HG02610 (cell line): ENCODE results near the gene GALNT13.

Experiments used
- ATAC-seq: cut with Tn5 transposase; IDR thresholded peaks from one replicate; pipeline ENCODE4 v1.9.1; 2021; ENCODE audit warnings: mild to moderate bottlenecking, moderate library complexity; ENCODE audit not compliant: unreplicated experiment

GALNT13 gene

DNA sequence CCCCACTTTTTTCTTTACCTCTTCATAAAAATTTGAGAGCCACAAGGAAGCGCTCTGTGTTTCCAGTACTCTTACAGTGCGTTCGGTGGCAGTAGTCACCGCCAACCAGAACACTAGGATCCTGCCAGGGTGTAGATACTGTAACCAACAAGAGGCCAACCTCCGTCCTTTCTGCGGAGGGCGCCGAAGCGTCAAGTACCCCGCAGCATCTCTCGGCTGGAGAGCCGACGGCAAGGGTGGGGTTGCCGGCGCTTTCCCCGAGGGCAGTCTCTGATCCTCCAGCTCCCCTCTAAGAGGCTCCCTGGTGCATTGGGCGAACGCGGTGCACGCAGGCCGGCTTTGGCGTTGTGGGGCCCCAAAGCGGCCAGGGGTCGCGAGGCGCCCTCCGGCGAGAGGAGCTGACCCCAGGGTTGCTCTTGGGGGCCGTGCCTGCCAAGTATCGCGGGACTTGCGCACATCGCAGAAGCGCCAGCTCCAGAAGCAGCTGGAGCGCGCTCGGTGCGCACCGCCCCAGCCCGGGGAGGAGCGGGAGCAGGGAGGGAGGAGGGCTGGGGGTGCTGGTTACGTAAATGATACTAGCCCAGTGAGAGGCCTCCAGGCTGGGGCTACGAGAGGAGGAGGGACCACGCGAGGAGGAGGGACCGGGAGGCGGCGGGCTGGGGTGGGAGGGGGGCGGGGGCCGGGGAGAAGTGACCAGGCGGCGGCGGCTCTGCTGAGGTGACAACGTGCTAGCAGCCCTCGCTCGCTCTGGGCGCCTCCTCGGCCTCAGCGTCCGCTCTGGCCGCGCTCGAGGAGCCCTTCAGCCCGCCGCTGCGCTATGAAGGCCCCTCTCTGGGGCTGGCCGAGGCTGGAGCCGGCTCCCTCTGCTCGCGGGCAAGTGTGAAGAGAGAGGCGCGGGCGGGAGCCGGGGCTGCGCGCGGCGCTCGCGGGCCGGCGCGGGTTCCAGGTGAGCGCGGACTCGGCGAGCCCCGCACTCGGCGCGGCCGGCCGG is at the start of gene GALNT13:
TSS of gene GALNT13 (plus strand) at position 692 of the 991 bp plus-strand sequence.
- no peak for ATAC-seq

DNA sequence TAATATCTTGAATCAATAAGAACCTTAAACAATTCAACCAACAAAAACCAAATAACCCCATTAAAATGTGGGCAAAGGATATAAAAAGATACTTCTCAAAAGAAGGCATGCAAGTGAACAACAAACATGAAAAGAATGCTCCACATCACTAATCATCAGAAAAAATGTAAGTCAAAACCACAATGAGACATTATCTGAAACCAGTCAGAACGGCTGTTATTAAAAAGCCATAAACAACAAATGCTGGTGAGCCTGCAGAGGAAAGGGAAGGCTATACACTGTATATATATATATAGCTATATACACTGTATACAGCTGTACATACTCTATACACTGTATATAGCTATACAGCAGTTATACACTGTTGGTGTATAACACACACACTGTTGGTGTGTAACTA is 47.8 kb upstream of the GALNT13 start:
- ATAC-seq = no peak

DNA sequence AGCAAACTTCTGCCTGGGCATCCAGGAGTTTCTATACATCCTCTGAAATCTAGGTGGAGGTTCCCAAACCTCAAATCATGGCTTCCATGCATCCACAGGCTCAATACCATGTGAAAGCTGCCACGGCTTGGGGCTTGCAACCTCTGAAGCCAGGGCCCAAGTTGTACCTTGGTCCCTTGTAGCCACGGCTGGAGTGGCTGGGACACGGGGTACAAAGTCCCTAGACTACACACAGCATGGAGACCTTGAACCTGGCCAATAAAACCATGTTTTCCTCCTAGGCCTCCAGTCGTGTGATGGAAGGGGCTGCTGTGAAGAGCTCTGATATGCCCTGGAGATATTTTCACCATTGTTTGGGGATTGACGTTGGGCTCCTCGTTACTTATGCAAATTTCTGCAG is 43.4 kb upstream of the GALNT13 start:
- ATAC-seq = no peak

DNA sequence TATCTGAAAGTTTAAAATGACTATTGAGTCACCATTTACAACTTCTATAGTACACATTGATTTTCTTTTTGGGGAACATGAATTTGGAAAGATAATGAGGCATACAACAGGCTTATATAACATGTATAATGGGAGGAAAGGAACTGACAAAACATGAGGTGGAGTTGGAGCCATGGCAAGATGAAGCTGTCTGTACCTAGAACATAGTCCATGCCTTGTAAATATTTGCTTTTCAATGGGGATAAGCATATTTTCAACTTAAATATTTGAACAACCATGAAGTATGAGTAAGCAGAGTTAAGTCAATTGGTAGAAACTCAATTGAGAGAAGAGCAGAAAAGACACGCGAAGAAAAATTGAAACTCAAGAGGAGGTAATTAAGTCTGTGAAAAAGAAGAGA is 37.1 kb upstream of the GALNT13 start:
- no peak for ATAC-seq

DNA sequence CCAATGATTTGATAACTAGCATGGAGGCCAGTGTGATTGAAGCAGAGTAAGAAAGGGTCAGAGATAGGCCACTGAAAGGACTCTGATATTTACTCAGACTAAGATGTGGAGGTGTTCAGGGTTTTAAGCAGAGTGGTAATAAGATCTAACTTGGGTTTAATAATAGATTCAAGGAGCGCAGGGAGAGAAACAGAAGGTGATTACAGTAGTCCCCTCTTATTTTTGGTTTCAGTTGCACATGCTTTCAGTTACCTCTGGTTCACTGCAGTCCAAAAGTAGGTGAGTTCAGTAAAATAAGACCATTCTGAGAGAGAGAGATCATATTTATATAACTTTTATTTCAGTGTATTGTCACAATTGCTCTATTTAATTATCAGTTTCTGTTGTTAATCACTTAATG is 13.5 kb upstream of the GALNT13 start:
- ATAC-seq = no peak

DNA sequence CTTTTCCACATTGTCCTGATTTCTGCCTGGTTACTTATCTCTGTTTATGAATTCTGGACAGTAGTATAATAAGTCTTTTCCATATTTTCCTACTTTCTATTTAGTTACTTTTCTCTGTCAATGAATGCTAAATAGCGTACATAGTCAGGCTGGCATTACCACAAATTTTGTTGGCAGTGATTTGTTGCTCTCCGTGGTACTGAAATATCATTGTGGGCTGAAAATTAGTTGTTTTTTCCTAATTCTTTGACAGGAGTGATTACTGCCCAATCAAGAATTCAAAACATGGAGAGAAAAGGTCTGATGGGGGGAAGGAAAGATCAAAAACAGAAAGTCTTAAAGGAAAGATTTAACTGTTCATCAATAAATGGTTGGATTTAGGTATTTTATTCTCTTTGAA is 7.7 kb upstream of the GALNT13 start:
- no peak for ATAC-seq

DNA sequence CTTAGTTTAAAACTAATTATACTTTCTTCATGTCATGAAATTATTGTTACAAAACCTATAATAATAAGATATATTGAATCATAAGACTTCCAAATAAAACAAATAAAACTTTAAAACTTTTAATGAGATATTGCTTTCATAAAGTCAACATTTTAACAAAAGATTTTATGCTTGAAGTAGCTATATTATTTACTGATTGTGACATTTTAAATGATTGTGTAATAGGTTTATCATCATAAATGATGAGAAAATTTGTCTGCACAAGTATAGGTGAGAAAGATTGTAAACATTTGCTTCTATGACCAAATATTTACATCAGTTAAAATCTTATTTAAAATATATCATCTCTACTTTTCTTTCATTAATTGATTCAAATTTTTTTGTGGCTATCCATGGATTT is 5.1 kb upstream of the GALNT13 start:
- no peak for ATAC-seq

DNA sequence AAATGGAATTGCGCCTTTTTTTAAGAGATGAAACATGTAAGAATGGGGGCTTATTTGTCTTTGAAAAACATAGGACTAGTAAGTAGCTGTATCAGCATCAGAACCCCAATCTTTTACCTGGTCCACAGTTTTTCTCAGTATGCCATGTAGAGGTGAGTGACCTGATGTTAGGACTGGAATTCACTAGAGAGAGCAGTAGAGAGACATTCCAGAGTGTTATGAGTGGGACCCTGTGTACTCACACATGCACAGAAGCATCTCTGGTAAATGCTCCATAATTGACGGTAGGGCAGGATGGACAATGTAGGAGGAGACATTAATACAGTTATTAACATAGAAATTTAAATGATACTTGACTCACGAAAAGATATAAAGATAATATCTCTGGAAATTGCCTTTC is 1.4 kb upstream of the GALNT13 start:
- no peak for ATAC-seq

DNA sequence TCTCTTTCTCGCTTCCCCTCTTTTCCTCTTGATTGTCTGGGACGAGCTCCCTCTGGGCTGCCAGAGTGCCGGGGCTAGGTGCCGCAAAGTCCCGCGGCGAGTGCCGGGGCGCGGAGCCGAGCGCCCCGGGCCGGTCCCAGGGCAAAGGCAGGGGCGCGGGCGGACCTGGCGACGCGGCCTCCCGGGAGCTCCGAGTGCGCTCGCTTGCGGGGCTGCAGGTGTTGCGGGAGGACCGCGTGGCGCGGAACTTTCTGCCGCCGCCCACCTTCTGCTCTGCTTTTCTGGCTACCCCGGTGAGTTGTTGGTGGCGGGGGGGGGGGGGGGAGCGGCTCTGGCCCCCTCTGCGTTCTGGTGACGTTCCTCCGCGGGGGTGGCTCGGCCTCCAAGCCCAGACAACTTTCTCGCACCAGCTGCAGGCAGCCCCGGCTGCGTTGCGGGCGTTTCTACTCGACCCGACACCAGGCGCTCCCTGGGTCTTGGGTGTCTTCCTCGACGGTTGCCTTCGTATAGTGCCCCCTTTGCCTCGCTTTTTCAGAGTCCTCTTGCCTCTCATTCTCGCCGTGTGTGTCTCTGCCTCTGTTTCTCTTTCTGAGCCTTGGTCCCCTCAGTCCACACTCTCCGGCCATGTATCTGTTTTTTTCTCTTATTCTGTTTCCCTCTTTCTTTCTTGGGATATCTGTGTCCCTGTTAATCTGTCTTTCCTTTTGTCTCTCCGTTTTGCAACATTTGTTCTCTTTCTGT is 759 bp downstream of the GALNT13 start:
- no peak for ATAC-seq

DNA sequence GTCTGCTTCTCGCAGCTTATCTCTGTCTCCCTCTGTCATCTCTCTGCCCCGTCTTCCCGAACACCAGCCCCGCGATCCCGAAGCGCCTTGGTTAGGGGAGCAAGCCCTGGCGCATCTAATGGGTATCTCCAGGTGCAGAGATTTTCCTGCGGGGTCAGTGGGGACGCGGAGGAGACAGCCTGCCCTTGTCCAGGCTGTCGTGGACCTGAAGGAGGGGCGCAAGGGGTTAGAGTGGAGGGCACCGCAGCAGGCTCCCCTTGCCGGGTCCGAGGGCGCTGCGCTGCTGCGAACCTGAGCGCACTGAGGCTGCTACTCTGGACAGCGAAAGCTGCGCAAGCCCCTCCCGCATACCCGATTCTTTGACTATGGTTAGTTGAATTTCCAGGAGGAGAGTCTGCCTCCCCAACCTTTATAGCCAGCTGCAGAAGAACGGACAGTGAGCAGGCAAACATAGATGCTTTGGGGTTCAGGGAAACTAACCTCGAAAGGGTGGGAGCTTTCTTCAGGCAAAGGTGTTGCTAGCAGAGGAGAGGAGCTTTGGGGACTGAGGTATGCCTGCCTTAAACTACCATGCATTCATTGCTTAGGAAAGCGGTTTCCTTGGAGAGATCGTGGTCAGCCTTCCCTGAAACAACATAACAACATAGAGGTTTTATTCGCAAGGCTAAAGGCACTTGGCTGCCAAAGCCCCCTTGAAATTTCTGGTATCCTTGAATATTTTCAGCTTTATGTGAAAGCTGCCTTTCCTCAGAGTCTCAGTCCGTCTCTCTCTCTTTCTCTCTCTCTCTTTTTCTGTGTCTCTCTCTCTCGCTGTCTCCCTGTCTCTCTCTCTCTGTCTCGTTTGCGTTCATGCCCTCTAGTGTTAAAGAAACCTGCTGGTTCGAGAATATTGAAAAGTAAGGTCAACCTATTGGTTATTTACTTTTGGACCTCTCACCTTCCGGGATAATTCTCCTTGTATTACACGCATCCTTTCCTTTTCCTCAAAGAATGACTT is 1.6 kb downstream of the GALNT13 start:
- no peak for ATAC-seq

DNA sequence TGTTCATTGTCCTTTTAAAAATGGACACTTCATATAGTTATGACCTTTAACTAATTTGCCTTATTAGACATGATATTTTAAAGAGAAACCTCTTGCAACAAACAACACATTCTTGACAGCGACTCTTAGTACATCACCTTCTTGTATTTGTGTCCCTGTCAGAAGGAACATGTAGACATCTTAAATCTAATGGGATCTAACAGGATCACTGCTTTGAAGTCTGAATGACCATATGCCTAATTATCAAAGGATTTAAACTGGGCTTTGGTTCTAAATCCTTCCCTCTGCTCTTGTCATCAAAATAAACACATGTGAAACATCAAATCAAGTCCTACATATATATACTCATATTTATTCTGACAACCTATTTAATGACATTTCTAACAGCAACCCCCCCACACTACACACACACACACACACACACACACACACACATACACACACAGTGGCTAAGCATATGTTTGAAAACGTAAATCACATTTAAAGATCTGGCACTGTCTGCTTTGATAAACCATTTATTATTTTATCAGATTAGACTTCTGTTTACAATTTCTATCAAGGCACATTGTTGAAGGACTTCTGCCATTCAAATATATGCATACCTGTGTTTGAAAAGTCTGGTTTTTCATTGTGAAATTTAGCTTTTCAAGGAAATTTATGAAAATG is 4.2 kb downstream of the GALNT13 start:
- ATAC-seq = no peak

DNA sequence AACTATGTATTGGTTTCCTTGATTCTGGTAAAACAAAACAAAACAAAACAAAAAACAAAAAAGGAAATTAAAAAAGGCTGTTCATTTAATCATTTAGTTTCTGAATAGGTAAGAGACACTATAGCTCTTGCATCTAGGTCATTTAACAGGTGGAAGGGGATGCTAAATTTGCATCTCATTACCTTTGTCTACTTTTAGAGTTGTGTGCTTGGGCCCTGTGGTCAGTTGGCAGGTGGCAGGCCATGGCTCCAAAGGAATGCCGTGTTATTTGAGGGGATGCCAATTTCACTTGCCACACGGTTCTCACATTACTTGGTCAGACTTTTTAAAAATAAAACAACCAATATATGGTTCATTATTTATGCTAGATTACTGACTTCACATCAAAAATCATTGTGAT is 9.2 kb downstream of the GALNT13 start:
- ATAC-seq = no peak

DNA sequence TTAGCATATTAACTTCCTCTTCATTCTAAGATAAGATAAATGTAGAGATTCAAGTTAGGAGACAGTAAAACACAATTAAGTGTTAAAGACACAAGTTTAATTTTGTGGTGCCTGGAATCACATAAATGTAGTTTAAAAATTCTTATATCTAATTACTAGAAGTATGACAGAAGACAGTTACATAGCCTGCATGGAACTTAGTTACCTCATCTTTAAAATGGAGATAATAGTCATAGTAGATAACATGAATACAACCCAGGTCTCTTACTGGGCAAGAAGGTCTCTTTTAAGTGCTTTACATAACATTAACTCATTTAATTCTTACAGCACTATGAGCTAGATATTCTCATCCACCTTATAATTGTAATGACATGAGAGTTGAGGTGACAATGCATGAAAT is 15.1 kb downstream of the GALNT13 start:
- ATAC-seq = no peak

DNA sequence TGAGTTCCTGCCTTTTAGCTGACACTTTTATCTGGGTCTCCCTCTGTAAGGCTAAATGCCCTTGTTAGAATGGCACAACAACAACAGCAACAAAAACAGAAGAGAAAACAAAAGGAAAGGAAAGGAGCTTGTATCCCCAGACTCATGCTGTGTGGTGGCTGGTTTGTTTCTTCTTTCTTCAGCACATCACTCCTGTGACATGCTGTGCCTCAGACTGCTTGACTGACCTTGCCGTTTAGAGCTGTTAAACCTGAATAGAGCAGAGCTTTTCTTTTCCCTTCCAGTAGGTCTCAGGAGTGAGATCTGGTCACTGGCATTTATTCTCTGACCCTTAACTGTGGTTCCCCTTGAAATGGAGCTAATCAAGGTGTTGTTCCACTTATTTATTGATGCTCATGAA is 18.9 kb downstream of the GALNT13 start:
- ATAC-seq = no peak

DNA sequence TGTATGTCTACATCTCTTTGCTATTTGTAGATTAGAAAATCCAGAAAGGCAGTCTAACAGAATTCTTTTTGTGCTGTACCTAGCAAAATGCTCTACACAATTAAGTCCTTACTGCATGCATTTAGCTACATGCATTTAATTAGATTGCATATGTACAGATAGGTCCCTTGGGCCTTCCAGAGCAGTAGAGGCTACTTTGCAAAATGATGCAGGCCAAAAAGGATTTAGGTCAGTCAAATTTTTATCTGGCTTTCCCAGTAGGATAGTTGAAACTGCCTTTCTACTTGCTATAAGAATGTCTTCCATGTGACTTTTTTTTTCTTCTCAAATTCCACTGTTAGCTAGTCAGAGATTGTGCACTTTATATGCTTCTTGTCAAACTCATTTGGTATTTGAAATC is 19.3 kb downstream of the GALNT13 start:
- ATAC-seq = no peak

DNA sequence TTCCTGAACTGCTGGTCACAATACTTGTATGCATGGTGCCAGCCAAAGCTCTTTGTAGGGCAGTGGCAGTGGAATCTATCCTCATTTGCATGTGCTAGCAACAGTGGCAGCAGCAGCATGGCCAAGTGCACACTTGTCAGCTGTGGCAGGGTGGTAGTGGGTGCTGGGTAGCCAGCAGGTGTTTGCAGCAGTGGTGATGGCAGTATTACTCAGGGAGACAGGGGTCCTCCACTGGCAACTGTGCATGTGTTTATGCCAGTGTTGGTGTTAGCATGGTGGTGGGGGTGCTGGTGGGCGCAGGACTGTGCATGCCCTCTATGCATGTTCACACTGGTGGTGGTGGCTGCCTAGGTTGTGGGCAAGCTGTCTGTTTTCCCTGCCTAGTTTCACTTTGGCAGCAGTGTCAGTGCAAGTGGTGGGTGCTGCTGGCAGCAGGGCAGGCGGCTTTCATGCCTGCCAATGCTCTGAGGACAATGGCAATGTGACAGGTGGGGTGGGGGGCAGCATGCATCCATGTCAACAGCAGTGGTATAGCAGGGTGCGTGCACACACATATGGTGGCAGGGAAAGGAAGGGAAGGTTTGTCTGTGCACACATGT is 41.2 kb downstream of the GALNT13 start:
- ATAC-seq = no peak

DNA sequence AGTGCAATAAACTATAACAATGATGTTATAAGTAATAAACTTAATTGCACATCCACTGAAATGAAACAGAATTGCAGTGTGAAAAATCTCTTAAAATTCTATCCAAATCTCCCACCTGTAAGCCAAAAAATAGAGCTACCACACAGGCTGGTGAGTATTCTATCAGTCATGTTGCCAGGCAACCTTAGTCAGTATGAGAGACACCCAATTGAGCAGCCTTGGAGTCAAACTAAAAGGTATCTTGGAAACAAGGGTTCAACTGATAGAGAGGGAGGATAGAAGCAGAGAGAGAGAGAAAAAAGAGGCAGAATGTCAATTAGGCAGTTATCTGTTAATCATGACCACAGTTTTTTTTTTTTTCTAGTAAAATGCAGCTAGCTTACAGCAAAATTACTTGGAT is 45.8 kb downstream of the GALNT13 start:
- ATAC-seq = no peak

DNA sequence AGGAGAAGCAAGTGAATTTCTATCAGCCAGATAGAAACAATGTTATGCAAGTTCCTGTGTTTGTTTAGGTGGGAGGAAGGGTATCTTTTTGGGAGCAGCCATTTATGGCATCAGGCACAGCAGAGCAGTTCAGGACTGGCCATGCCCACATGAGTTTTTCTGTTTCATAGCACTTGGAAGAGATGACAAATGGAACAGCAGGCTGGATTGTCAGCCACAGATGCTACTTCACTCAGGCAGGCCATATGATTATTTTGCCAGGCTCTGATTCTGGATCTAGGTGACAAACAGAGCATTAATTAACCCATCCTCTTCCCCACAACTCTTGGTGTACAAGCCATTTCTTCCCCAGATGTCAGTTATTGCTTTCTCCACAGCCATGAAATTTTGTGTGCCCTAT is 63.8 kb downstream of the GALNT13 start:
- ATAC-seq = no peak

DNA sequence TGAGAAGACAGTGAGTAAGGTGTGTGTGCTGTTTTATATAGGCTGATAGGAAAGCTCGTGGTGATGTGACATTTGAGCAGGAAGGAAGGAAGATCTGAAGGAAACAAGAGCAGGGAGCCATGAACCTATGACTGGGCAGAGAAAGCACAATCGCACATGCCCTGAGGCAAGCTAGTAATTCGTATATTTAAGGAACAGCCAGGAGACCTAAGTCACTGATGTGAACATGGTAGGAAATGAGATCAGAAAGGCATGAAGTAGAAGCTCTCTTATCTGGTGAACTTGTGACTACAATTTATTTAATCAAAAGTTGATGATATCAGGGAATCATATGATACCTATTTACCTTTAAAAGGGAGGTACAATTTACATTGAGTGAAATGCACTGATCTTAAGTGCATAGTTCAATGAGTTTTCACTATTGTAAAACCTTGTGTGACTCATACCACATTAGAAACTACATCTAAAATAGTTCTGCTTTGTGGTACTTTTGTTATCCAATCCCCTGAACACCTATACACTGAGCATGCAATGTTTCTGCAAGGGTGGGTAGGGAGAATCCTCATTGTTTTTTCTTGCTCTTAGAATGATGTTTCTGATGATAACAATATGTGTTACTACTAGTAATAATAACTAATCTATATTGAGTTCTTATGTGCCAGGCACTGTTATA is 67.5 kb downstream of the GALNT13 start:
- peak; percentile 96 for ATAC-seq
